Astrocyte (in vitro differentiated cells and primary cell): ENCODE data around the gene AKTIP. TPM values are rescaled to one million over a fixed set of nuclear protein-coding genes. Genes with fewer than 3 reads are reported as not detected.

ENCODE experiments used
- DNase-seq: peaks from one replicate; pipeline ENCODE4 v3.0.0-alpha.2; 2010; ENCODE audit warnings: low read depth
- FAIRE-seq: peaks from 2 replicates; lab custom pipeline; 2011; peaks lifted over from hg19 to GRCh38; lab: Jason Lieb, UNC
- H2AFZ ChIP-seq: 2 replicates; pipeline ENCODE4 v1.6.0; 2012; ENCODE audit warnings: low read depth, low read length, inconsistent platforms
- H3K27ac ChIP-seq: 2 replicates; pipeline ENCODE4 v1.5.1; 2011; ENCODE audit warnings: low read depth, low read length, inconsistent platforms
- H3K27me3 ChIP-seq: 2 replicates; pipeline ENCODE4 v1.6.0; 2011; ENCODE audit warnings: low read length, inconsistent platforms; ENCODE audit not compliant: insufficient read depth
- H3K36me3 ChIP-seq: 2 replicates; pipeline ENCODE4 v1.5.1; 2011; ENCODE audit warnings: low read length, inconsistent platforms; ENCODE audit not compliant: insufficient read depth
- H3K4me1 ChIP-seq: 2 replicates; pipeline ENCODE4 v1.5.1; 2011; ENCODE audit warnings: low read length, inconsistent platforms; ENCODE audit not compliant: insufficient read depth
- H3K4me2 ChIP-seq: 2 replicates; pipeline ENCODE4 v1.6.0; 2012; ENCODE audit warnings: low read length, inconsistent platforms
- H3K4me3 ChIP-seq: 2 replicates; pipeline ENCODE4 v1.5.1; 2011; ENCODE audit warnings: low read depth, mild to moderate bottlenecking, low read length, inconsistent platforms; ENCODE audit not compliant: insufficient read depth
- H3K79me2 ChIP-seq: 2 replicates; pipeline ENCODE4 v1.6.0; 2012; ENCODE audit warnings: mild to moderate bottlenecking, low read length, inconsistent platforms; ENCODE audit not compliant: insufficient read depth
- H3K9ac ChIP-seq: 2 replicates; pipeline ENCODE4 v1.6.0; 2012; ENCODE audit warnings: mild to moderate bottlenecking, low read length, inconsistent platforms
- H3K9me3 ChIP-seq: 2 replicates; pipeline ENCODE4 v1.5.1; 2012; ENCODE audit warnings: low read depth, mild to moderate bottlenecking, low read length, inconsistent platforms; ENCODE audit not compliant: insufficient read depth
- H4K20me1 ChIP-seq: 2 replicates; pipeline ENCODE4 v1.6.0; 2012; ENCODE audit warnings: low read length, inconsistent platforms; ENCODE audit not compliant: insufficient read depth
- H3K27ac Mint-ChIP-seq: one replicate; pipeline ENCODE4 v1.8.0; 2021; ENCODE audit warnings: mild to moderate bottlenecking, mixed read lengths; ENCODE audit not compliant: unreplicated experiment
- H3K27me3 Mint-ChIP-seq: one replicate; pipeline ENCODE4 v1.8.0; 2021; ENCODE audit warnings: low read depth, mixed read lengths; ENCODE audit not compliant: unreplicated experiment
- H3K36me3 Mint-ChIP-seq: one replicate; pipeline ENCODE4 v1.8.0; 2021; ENCODE audit warnings: low read depth, mixed read lengths; ENCODE audit not compliant: unreplicated experiment
- H3K4me1 Mint-ChIP-seq: one replicate; pipeline ENCODE4 v1.8.0; 2021; ENCODE audit warnings: low read depth, mixed read lengths; ENCODE audit not compliant: unreplicated experiment
- H3K4me3 Mint-ChIP-seq: one replicate; pipeline ENCODE4 v1.8.0; 2021; ENCODE audit warnings: mild to moderate bottlenecking, moderate library complexity, mixed read lengths; ENCODE audit not compliant: unreplicated experiment
- H3K9me3 Mint-ChIP-seq: one replicate; pipeline ENCODE4 v1.8.0; 2021; ENCODE audit warnings: mild to moderate bottlenecking, mixed read lengths; ENCODE audit not compliant: unreplicated experiment
- CTCF ChIP-seq: IDR thresholded peaks from 2 replicates; pipeline ENCODE4 v1.5.1; 2011; ENCODE audit warnings: low read depth, mild to moderate bottlenecking, inconsistent platforms, low read length, moderate library complexity; ENCODE audit not compliant: insufficient read depth
- EZH2 ChIP-seq: IDR thresholded peaks from 2 replicates; pipeline ENCODE4 v1.6.1; 2012; ENCODE audit warnings: mild to moderate bottlenecking, low read length, inconsistent platforms; ENCODE audit not compliant: insufficient read depth
- total RNA-seq: library from RNA; stranded (reverse); gene quantifications from 2 replicates; pipeline ENCODE4 v1.2.1, GENCODE V29; 2021

Gene AKTIP
- total RNA-seq, 1 donor from 2014 or later = 25.0 TPM

- H3K4me1 Mint-ChIP-seq = peaks cover 6% of the 10 kb centered on the region
- TF ChIP-seq CTCF (no peak), EZH2 (no peak)
- FAIRE-seq (no peak), DNase-seq (no peak)
- Histone ChIP-seq H3K27ac (no peak overlapping the region), H3K36me3 (no peaks in the 10 kb centered on the region), H3K4me3 (no peak overlapping the region), H3K9ac (no peak overlapping the region), H2AFZ (no peak overlapping the region), H4K20me1 (no peaks in the 10 kb centered on the region), H3K79me2 (no peaks in the 10 kb centered on the region), H3K4me2 (no peak overlapping the region), H3K27me3 (peaks cover 4% of the 10 kb centered on the region), H3K9me3 (no peaks in the 10 kb centered on the region), H3K4me1 (no peaks in the 10 kb centered on the region)
- peaks cover 3% of the 10 kb centered on the region for H3K9me3 Mint-ChIP-seq
- H3K27me3 Mint-ChIP-seq = no peaks in the 10 kb centered on the region
- H3K27ac Mint-ChIP-seq = no peak overlapping the region
- no peaks in the 10 kb centered on the region for H3K36me3 Mint-ChIP-seq
- H3K4me3 Mint-ChIP-seq = no peak overlapping the region
These were observed 31.2 kb upstream of the AKTIP start for GRCh38 chr16:53534206-53534605.

- Histone ChIP-seq H3K27me3 (no peaks in the 10 kb centered on the region), H4K20me1 (no peaks in the 10 kb centered on the region), H3K79me2 (no peaks in the 10 kb centered on the region), H3K4me3 (no peak overlapping the region), H3K27ac (no peak overlapping the region), H3K4me2 (no peak overlapping the region), H3K4me1 (no peaks in the 10 kb centered on the region), H3K9ac (no peak overlapping the region), H3K36me3 (no peaks in the 10 kb centered on the region), H3K9me3 (no peaks in the 10 kb centered on the region), H2AFZ (no peak overlapping the region)
- Mint-ChIP-seq H3K36me3 (no peaks in the 10 kb centered on the region), H3K27me3 (no peaks in the 10 kb centered on the region), H3K4me1 (peaks cover 6% of the 10 kb centered on the region), H3K27ac (no peak overlapping the region), H3K9me3 (no peaks in the 10 kb centered on the region), H3K4me3 (no peak overlapping the region)
- FAIRE-seq = no peak
- no peak for DNase-seq
- no peak for TF ChIP-seq CTCF
- TF ChIP-seq EZH2 = no peak
These were observed 27.7 kb upstream of the AKTIP start for GRCh38 chr16:53530741-53531140.

GRCh38 chr16:53530046-53530445, 27.0 kb upstream of the AKTIP start:
- Histone ChIP-seq H3K36me3 (no peaks in the 10 kb centered on the region), H3K4me1 (no peaks in the 10 kb centered on the region), H3K4me3 (no peak overlapping the region), H3K27ac (no peak overlapping the region), H3K79me2 (no peaks in the 10 kb centered on the region), H3K4me2 (no peak overlapping the region), H4K20me1 (no peaks in the 10 kb centered on the region), H3K9me3 (no peaks in the 10 kb centered on the region), H2AFZ (no peak overlapping the region), H3K9ac (no peak overlapping the region), H3K27me3 (no peaks in the 10 kb centered on the region)
- DNase-seq = no peak
- H3K4me1 Mint-ChIP-seq = peaks cover 6% of the 10 kb centered on the region
- TF ChIP-seq EZH2 (no peak), CTCF (no peak)
- no peak overlapping the region for H3K4me3 Mint-ChIP-seq
- no peak for FAIRE-seq
- no peaks in the 10 kb centered on the region for H3K27me3 Mint-ChIP-seq
- no peaks in the 10 kb centered on the region for H3K9me3 Mint-ChIP-seq
- H3K27ac Mint-ChIP-seq = no peak overlapping the region
- no peaks in the 10 kb centered on the region for H3K36me3 Mint-ChIP-seq
